HG03196 (cell line): Measurements from ENCODE around the gene BUB1B.

Experiments used
- ATAC-seq: cut with Tn5 transposase; IDR thresholded peaks from one replicate; pipeline ENCODE4 v1.9.1; 2021; ENCODE audit not compliant: unreplicated experiment

The BUB1B gene

DNA sequence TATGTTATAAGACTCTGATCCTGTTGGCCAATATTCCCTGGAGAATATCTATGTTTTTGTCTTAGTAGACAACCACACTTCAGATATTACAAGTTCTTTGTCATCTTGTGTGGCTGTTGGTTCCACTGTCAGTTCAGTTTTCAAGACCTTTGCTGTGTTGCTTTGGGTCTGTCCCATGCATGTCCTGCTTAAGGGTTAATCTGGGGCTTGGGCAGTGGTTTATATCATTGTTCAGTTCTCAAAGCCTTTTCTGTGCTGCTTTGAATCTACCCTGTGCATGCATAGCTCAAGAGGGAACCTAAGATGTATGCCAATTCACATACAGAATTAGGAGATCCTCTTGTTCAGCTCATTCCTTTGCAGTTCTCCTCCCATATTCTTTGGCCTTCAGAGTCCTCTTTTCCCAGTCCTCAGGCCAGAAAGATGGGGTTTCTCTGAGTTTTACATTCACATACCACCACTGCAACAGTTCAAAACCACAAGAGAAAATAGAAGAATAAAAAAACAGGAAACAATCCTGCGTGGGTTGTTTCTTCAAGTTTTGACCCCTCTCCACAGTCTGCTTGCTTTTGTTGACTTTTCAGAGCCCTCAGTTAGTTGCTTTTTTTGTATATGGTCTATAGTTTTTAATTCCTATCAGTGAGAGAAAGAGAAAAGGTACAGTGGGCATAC lies 21.6 kb downstream of the BUB1B start:
- ATAC-seq: no peak

DNA sequence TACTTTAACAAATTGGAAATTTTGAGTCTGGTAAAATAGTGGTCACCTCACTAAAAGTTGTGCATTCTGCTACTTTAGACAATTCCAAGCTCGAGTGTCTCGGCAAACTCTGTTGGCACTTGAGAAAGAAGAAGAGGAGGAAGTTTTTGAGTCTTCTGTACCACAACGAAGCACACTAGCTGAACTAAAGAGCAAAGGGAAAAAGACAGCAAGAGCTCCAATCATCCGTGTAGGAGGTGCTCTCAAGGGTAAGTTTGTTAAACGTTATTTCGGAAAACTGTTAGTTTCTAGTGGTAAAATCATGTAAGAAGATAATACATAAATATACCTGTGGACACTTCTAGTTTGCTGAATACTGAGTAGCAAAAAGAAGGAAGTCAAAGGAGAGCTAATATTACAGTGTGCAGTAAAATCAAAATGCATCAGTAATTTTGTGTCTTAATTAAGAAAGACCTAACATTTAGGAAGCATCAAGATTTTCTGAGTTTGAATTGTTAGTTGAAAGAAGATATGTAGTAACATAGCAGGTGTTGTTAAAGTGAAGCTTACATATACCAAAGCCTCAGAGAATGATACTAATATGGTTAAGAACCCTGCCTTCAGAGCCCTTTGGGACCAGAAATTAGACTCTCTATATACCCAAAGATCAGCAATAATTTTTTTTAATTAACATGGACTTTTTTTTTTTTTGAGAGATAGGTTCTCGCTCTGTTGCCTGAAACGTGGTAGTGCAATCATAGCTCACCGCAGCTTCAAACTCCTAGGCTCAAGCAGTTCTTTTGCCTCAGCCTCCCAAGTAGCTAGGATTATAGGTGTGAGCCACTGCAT lies 23.0 kb downstream of the BUB1B start:
- ATAC-seq: no peak

DNA sequence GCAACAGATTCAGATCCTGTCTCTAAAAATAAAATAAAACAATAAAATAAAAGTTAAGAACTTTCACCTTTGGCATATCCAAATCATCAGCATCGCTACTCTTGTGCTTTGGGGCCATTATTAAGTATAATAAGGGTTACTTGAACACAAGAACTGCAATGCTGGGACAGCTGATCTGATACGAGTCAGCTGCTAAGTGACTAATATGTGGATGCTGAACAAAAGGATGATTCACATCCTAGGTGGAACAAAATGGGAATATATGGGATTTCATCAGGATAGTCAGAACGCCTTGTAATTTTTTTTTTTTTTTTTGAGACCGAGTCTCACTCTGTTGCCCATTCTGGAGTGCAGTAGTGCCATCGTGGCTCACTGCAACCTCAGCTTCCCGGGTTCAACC lies 29.7 kb downstream of the BUB1B start:
- ATAC-seq: no peak

DNA sequence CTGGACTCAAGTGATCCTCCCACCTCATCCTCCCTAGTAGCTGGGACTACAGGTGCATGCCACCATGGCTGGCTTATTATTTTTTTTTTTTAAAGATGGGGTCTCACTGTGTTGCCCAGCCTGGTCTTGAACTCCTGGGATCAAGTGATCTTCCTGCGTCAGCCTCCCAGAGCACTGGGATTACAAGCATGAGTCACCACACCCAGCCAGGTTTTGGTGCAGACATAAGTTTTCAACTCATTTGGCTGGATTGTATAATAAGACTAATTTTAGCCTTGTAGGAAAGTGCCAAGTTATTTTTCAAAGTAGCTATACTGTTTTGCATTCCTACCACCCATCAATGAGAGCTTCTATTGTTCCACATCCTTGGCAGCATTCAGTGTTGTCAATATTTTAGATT lies 32.1 kb downstream of the BUB1B start:
- no peak for ATAC-seq

DNA sequence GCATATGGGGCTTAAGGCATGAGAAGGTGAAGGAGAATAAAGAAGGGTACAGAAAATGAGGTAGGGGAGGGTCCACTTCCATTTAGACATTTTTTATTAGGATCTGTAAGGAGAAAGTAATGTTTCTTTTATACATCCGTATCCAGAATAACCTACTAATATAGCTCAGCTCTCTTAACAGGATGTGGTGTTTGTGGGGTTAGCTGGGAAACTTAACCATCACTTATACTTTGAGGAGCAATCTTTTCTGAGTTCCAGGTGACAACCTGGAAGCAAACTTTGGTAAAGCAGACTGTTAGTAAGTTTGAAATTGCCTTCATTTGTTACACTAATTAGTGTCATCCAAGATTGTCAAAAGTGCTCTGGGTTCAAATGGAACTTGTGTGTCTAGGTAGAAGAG lies 36.6 kb downstream of the BUB1B start:
- ATAC-seq: no peak

DNA sequence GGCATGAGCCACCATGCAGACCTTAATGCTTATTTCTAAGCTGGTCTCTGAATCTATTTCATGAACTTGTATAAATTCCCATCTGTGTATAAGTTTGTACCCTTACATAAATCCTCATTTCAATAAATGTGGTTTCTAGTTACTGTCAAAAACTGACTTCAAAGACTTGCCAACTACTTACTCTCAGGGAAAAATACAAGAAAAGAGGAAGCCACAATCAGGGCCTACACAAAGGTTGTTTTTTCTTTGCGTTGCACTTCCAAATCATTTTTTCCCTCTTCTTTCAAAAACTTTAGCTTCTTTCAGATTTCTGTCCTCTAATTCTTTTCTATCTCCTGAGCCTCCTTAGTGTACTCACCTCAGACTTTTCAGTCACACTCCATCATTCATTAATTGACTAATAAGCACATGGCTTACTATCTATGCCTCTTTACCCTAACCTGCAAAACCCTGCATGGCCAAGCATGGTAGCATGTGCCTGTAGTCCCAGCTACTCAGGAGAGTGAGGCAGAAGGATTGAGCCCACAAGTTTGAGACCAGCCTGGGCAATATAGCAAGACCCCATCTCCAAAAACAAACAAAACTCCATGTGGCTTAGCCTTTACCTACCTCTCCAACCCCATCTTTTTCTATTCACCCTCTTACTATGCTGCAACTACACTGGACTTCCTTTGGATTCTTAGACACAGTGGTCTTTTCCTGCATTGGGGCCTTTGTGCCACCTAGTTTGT lies 37.7 kb downstream of the BUB1B start:
- no peak for ATAC-seq

DNA sequence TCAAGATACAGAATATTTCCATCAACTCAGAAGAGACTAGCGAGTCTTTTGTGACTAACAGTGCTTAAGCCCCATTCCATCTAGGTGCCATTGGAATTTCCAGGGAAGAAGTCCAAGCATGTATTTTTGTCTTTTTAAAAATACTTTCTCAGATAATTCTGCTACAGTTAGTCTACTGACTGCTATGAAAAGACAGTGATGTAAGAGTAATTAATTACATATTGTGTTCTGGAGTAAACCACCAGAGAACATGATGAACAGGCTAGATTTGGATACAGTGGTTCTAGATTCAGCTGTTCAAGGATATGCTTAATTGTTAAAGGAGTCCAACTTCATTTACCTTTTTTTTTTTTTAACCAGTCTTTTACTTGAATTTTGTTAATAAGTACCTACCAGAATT lies 43.2 kb downstream of the BUB1B start:
- ATAC-seq: no peak

DNA sequence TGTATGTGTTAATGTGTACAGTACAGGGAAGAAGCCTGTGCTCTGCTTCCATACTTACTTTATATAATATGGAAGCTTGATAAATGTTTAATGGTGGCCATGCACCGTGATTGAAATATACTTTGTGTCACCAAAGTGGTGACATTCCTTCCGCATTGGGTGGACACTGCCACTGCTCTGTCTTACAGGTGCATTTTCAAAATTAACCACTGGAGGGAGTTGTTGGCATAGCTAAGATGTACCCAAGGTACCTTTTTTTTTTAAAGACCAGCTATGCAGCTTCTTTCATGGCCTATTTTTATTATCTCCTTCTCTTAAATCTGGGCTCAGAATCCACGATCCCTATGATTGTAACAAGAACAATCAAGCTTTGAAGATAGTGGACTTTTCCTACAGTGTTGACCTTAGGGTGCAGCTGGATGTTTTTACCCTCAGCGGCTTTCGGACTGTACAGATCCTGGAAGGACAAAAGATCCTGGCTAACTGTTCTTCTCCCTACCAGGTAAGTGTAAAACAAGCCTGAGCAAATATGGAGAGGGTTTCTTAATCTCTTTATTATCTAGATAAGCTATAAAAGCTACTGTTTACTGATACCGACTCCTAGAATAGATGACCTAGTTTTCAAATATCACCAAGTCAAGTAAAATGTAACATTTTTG lies 56.4 kb downstream of the BUB1B start:
- ATAC-seq: no peak

DNA sequence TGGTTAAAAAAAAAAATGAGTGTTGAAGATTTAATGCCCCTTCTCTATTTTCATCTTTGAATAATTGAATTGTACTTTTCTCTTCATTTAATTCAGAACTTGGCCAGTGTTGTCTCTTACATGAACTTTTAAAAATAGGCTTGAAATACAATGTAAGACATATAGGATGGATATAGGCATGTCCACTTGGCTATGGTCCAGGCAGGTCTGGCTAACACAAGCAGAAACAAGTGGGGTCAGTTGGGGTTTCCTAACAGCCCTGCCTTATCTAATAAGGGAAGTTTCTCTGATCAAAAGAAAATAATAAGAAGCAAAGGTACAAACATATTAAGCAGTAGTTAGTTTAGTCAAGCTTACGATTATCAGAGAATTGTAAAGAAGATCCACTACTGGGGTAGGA lies 58.9 kb downstream of the BUB1B start:
- ATAC-seq: no peak

DNA sequence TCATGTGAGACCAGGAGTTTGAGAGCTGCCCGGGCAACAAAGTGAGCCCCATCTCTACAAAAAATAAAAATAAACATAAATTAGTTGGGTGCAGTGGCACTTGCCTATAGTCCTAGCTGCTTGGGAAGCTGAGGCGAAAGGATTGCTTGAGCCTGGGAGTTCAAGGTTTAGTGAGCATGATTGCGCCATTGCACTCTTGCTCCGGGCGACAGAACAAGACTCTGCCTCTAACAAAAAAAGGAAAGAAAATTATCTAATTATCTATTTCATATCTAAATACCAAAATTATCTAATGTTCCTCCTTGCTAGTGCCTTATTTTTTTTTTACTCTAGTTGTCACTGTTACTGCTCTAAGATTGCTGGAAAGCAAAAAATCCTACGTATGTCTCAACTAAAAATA lies 61.3 kb downstream of the BUB1B start:
- ATAC-seq: no peak

DNA sequence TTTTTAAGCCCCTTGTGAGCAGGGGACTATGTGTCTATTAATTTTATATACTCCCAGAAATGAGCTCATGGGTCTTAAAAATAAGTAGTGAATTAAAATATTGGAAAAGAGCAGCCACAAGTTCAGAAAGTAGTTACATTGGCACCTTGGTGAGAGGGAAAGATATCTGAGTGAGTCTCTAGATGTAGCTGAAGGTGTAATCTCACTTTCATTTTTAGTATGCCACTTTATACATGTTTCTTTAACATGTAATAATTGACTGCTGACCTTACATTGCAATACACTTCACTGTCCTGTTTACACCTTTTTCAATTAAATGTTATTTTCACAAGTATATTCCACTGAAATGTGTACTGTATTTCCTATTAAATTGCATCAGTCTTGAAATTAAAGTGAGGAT lies 65.9 kb downstream of the BUB1B start:
- no peak for ATAC-seq

DNA sequence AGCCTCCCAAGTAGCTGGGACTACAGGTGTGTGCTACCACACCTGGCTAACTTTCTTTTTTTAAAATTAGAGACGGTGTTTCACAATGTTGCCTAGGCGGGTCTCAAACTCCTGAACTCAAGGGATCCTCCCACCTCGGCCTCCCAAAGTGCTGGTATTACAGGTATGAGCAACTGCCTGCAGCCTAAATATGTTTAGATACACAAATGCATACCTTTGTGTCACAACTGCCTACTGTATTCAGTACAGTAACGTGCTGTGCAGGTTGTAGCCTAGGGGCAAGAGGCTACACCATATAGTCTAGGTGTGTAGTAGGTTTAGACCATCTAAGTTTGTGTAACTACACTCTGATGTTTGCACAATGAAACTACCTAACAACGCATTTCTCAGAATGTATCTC lies 68.4 kb downstream of the BUB1B start:
- no peak for ATAC-seq

DNA sequence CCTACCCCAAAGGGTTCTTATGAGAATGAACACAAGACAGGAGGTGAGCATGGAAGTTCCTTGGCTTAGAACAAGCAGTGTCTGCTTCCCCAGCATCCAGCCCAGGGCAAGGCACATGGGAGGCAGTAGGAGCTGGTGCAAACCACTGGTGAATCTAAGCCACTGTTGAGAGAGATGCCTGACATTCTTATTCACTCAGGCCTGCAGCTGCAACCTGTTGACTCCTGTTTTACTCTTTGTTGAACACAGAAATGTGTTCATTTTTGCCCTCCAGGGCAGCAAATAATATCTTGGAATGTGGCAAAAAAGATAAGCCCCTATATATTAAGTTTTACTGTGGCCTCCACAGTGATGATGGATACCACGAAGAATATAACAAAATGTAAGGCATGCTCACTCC lies 69.1 kb downstream of the BUB1B start:
- no peak for ATAC-seq

DNA sequence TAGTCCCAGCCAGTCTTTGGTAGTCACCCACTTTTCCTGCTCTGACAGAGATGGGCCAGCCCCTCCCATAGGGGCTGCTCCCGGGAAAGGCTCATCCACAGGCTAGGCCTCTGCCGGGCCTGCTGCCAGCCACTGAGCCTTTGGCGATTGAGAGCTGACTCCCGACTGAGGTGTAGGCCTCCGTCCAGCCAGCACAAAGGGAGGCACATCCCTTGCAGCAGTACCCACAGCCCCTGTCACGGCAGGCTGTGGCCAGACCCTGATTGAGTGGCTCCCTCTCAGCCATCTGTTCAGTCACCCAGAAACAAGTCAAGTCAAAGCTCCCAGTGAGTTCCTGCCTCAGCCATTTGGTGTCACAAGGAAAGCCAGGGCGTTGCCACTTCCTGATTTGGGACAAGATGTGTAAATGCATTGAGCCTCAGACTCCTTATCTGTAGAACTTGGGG lies 71.8 kb downstream of the BUB1B start:
- ATAC-seq: no peak

DNA sequence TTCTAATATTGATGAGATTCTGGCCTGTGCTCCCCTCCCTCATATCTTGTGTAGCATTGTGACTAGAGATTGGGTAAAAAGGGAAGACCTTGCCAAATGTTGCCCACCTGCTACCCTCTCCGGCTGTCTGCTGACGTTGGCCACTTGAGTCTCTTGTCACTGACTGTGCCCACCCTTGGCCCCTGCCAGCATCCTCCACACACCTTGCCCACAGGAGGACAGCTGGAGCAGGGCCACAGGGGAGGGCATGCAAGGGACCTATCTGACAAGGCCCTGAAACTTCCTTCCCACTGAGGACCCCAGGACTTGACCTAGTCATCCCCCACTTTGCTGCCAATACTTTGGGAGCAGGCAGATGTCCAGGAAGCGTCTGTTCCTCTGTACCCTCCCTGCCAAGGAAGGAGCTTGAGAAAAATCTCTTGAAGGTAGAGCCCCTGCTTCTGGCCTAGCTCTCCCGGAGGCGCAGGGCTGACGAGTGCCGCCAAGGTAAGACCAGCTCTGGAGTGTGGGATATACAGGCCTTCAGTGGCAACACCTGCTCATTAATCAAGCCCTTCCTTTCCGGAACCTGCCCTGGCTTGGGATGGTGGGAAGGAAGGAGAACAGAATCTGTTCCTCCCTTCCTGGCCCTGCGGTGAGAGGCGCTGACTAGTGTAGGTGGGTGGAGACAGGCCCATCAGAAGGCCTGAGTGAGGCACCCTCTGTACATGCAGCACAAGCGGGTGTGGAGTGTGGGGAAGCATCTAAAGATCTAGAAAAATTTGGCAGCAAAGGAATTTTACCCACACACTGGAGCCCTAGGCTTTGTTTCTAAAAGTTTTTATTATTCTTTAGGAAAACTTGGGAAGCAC lies 73.1 kb downstream of the BUB1B start:
- ATAC-seq: no peak

DNA sequence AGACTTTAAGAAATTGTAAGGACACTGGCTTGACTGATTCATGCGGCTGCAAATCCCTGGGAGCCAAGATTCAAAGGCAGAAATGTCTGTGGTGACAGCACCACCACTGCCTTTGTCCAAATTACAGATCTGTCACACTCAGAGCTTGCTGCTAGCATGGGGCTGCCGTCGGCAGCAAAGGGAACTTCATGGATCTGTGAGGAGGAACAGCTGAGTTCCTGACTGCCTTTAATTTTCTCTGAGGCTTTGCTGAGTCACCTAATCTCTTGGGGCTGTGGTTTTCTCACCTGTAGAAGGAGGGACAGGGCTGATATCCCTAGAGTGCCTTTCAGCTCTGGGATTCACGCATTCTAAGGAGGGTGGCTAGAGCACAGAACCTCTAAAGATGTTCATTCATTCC lies 73.9 kb downstream of the BUB1B start:
- ATAC-seq: no peak

DNA sequence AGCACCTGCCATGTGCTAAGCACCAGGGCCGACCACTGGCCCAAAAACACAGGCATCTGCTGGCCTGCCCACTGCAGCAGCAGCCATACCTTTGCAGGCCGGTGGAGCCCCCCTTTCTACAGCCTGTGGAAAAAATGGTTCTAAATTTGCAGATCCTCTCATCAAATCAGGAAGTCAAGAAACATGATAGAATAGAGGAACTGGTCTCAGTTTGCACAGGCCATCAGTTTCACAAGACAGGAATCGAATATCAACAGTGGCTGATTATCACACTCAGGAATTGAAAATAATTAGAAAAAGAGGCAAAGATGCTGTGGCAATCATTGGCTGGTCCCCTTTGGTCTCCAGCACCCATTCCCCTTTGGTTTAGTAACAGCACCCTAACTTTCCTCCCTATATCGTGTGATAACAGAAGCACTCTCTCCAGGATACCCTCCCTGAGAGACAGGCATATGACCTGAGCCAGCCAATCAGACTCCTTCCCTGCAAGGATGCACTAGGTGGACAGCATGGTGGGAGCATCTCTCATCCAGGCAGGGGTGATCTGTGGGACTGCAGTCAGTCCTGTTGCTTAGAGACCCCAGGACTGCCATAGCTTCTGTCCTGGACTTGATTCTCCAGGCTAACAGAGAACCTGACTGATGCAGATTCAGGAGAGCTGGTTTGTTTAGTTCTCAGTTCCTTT lies 74.5 kb downstream of the BUB1B start:
- ATAC-seq: no peak

DNA sequence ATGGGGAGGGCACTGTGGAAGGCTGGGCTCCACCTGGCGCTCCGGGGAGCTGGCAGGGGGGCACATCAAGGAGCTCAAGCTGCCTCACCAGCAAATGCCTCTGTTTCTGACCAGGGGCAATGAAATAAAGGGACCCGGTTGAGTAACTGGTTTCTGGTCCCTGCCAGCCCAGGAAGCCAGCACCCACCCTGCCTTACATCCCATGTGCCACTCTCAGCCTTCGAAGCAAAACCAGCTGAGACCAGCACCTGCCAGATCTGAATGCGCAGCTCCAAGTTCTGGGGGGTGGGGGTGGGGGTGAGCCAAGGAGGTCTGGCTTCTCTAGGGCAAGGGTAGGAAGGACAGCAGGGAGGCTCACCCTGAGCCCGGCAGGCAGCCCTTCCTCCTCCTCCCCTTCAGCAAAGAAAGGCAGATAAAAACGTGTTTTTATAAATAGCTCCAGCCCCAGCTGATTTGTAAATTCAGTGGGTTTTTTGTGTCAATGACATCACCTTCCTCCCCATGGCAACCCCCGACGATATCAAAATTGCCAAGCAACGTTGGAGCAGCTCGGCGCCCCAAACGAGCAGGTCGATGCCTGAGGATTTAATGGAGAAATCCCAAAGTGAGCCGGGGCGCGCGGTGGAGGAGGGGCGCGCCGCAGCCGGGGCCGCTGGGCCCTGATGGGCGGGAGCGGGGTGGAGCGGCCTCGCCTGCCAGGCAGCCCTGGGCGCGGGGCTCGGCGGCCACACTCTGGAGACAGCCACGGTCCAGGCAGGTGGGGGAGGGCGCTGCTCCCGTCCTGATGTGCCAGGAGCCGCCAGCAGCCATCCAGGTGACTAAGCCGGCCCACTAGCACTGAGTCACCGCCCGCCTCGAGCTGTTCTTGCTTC lies 77.9 kb downstream of the BUB1B start, which contains the start of gene PAK6:
Gene PAK6 (plus strand): TSS at position 532 of the 872 bp plus-strand sequence. CDS start 25,723 bp downstream, outside the sequence.
- no peak for ATAC-seq

DNA sequence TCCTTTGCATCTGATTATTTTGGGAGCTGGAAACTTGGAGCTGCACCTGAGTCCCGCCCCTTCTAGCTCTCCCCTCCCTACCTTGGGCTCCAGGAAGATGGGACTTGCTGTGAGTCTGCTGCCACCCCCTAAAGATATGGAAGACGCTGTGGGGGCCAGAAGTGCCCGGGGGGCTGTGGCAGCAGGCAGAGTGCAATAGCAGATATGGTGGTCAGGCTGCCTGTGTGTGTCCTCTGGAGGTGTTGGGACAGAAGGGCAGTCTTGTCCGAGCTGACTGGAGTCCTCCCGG lies 78.5 kb downstream of the BUB1B start:
- no peak for ATAC-seq
